Osteocyte (in vitro differentiated cells): ENCODE data around the gene MRPL24. TPM values are rescaled to one million over a fixed set of nuclear protein-coding genes. Genes with fewer than 3 reads are reported as not detected.

ENCODE experiments used
- DNase-seq: peaks from one replicate; pipeline ENCODE4 v3.0.0; 2021; ENCODE audit warnings: mixed read lengths; ENCODE audit not compliant: unreplicated experiment; ENCODE audit errors: extremely low spot score
- H3K27ac Mint-ChIP-seq: one replicate; pipeline ENCODE4 v1.8.0; 2021; ENCODE audit warnings: mild to moderate bottlenecking, mixed read lengths; ENCODE audit not compliant: unreplicated experiment
- H3K27me3 Mint-ChIP-seq: one replicate; pipeline ENCODE4 v1.8.0; 2021; ENCODE audit warnings: mixed read lengths; ENCODE audit not compliant: unreplicated experiment
- H3K36me3 Mint-ChIP-seq: one replicate; pipeline ENCODE4 v1.8.0; 2021; ENCODE audit warnings: mixed read lengths; ENCODE audit not compliant: unreplicated experiment
- H3K4me1 Mint-ChIP-seq: one replicate; pipeline ENCODE4 v1.8.0; 2021; ENCODE audit warnings: mixed read lengths; ENCODE audit not compliant: unreplicated experiment
- H3K4me3 Mint-ChIP-seq: one replicate; pipeline ENCODE4 v1.8.0; 2021; ENCODE audit warnings: mild to moderate bottlenecking, moderate library complexity, mixed read lengths; ENCODE audit not compliant: unreplicated experiment
- H3K9me3 Mint-ChIP-seq: one replicate; pipeline ENCODE4 v1.8.0; 2021; ENCODE audit warnings: mixed read lengths; ENCODE audit not compliant: unreplicated experiment
- long read RNA-seq: library from polyadenylated mRNA; unstranded; transcript quantifications from one replicate; pipeline ENCODE4 v2.0.0, GENCODE V29; 2021
- total RNA-seq: library from RNA; stranded (reverse); gene quantifications from 2 replicates; pipeline ENCODE4 v1.2.1, GENCODE V29; 2021
- TF ChIP-seq, protein P1 (sequence below): fragments of 200-600 bp; sonication (generic); IDR thresholded peaks from 2 replicates; pipeline ENCODE4 v1.5.0; 2021; ENCODE audit warnings: antibody characterized with exemption, mild to moderate bottlenecking, moderate library complexity

MRPL24 gene
- total RNA-seq: 52.6 and 55.8 TPM in 2 replicates
- long read RNA-seq, transcript MRPL24-201 (6 exons, 883 nt): major isoform, 7 of 18 reads
- long read RNA-seq, transcript MRPL24-202 (6 exons, 883 nt): major isoform, 7 of 18 reads
- long read RNA-seq, partial matches to known transcripts: 1 of 18 reads
- long read RNA-seq, other reads (novel, unspliced or antisense): 3 of 18 reads

DNA sequence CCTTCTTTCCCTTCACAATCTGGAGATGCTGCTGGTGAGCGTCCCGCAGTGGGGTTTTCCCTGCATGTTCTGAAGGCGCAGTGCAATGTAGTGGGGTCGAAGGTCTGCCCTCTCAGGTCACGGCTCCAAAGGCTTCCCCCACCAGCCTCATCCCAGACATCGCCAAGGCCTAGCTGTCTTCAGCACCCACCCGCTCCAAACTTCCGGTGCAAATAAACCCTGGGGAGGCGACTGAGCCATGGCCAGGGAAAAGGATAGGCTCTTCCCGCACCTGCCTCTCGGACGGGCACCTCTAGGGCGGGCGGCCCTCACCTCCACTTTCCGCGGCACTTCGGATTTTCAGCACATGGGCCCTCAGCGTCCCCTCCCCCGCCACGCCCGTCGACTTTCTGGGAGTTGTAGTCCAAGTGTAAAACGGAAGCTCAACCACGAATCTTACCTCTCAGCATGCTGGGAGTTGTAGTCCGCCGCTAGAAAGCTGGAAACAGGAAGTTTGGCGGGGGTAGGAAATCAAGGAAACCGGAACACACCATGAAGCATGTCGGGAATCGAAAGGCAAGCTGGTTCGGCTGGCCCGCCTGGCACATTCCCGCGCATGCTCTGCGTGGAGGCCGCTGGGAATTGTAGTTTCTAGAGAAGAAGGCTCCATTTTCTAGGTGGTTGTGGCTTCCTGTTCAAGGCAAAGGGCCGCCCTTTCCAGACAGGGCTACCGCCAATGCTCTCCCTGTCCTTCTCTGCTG, at the start of gene MRPL24:
Gene MRPL24 (minus strand): TSS at position 348 of the 740 bp plus-strand sequence. CDS start 2,384 bp downstream, outside the sequence.
- Mint-ChIP-seq H3K9me3 (no peaks in the 10 kb centered on the region), H3K27me3 (no peaks in the 10 kb centered on the region), H3K4me1 (peaks cover 29% of the 10 kb centered on the region), H3K4me3 (peak within 1 kb of the TSS; percentile 98), H3K36me3 (peaks cover 16% of the 10 kb centered on the region), H3K27ac (peak within 1 kb of the TSS; percentile 96)
- TF ChIP-seq, protein P1, sequence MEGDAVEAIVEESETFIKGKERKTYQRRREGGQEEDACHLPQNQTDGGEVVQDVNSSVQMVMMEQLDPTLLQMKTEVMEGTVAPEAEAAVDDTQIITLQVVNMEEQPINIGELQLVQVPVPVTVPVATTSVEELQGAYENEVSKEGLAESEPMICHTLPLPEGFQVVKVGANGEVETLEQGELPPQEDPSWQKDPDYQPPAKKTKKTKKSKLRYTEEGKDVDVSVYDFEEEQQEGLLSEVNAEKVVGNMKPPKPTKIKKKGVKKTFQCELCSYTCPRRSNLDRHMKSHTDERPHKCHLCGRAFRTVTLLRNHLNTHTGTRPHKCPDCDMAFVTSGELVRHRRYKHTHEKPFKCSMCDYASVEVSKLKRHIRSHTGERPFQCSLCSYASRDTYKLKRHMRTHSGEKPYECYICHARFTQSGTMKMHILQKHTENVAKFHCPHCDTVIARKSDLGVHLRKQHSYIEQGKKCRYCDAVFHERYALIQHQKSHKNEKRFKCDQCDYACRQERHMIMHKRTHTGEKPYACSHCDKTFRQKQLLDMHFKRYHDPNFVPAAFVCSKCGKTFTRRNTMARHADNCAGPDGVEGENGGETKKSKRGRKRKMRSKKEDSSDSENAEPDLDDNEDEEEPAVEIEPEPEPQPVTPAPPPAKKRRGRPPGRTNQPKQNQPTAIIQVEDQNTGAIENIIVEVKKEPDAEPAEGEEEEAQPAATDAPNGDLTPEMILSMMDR: no peak
- DNase-seq: peak; percentile 98

DNA sequence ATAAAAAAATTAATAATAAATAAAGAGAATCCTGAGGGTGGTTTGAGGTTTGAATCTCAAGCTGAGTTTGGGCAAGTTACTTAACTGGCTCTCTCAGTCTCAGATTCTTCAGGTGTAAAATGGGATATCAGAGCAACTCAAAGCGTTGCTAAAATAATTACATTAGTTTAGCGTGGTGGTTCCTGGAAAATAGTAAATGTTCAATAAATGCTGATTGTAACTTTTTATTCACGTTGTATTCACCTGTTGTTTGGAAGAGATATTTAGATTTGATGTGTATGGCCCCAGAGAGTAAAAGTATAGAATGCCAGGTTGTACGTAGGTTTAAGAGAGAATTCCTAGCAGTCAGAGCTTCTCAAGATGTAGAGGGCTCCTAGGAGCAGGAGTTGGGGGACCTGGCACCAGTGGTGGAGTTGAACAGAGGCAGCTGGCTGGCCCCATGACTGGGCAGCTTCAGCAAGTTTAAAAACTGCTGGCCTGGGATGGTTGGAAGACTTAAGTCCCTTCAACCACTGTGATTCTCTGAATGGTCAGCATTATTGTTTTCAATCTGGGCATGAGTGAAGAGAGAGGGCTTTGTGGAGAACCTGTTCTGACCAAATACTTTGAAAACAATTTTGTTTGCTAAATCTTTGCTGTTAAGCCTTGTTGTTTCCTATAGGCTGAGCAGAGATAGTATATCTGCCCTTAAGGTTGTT, 48.9 kb upstream of the MRPL24 start:
- peak overlapping the region; percentile 15 for H3K27ac Mint-ChIP-seq
- H3K36me3 Mint-ChIP-seq: peaks cover 40% of the 10 kb centered on the region
- no peaks in the 10 kb centered on the region for H3K9me3 Mint-ChIP-seq
- no peak for DNase-seq
- H3K27me3 Mint-ChIP-seq: no peaks in the 10 kb centered on the region
- no peak overlapping the region for H3K4me3 Mint-ChIP-seq
- TF ChIP-seq, protein P1: no peak
- no peaks in the 10 kb centered on the region for H3K4me1 Mint-ChIP-seq

DNA sequence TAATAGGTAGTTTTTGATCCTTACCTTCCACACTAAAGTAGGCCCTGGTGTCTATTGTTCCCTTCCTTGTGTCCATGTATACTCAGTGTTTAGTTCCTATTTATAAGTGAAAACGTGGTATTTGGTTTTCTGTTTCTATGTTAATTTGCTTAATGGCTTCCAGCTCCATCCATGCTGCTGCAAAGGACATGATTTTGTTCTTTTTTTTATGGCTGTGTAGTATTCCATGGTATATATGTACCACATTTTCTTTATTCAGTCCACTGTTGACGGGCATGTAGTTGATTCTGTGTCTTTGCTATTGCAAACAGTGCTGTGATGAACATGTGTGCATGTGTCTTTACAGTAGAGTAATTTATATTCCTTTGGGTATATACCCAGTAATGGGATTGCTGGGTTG, 47.2 kb upstream of the MRPL24 start:
- no peak overlapping the region for H3K4me3 Mint-ChIP-seq
- TF ChIP-seq, protein P1: no peak
- no peaks in the 10 kb centered on the region for H3K4me1 Mint-ChIP-seq
- peaks cover 32% of the 10 kb centered on the region for H3K36me3 Mint-ChIP-seq
- no peaks in the 10 kb centered on the region for H3K9me3 Mint-ChIP-seq
- H3K27ac Mint-ChIP-seq: no peak overlapping the region
- H3K27me3 Mint-ChIP-seq: no peaks in the 10 kb centered on the region
- DNase-seq: no peak

DNA sequence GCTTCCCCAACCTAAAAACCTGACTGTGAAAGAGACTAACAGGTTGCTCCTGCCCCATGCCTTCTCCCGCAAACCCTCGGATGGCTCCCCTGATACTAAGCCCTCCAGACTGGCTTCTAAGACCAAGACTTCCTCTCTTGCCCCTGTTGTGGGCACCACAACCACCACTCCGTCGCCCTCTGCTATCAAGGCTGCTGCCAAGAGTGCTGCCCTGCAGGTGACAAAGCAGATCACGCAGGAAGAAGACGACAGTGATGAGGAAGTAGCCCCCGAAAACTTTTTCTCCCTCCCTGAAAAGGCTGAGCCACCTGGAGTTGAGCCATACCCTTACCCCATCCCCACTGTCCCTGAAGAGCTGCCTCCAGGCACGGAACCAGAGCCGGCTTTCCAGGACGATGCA, 45.8 kb upstream of the MRPL24 start:
- TF ChIP-seq, protein P1: no peak
- Mint-ChIP-seq H3K27me3 (no peaks in the 10 kb centered on the region), H3K9me3 (no peaks in the 10 kb centered on the region), H3K4me3 (no peak overlapping the region), H3K4me1 (no peaks in the 10 kb centered on the region), H3K36me3 (peaks cover 26% of the 10 kb centered on the region), H3K27ac (no peak overlapping the region)
- no peak for DNase-seq

DNA sequence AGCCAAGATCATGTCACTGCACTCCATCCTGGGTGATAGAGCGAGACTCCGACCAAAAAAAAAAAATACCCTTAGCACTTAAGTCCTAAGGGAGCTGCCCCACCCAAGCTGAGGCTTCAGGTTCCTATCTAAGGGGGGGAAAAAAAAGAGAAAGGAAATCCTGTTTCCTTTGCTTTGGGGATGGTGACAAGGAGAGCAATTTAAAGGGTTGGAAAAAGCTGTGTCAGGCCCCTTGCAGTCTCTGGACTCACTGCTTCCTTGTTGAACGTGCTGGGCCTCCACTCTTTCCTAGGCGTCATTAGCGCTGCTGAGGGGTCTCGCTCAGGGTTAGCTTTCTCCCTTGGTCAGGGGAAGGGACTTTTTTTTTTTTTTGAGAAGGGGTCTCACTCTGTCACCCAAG, 44.6 kb upstream of the MRPL24 start:
- Mint-ChIP-seq H3K27me3 (no peaks in the 10 kb centered on the region), H3K9me3 (no peaks in the 10 kb centered on the region), H3K4me1 (peaks cover 3% of the 10 kb centered on the region), H3K36me3 (peaks cover 22% of the 10 kb centered on the region), H3K4me3 (no peak overlapping the region), H3K27ac (peak overlapping the region; percentile 38)
- no peak for DNase-seq
- TF ChIP-seq, protein P1: no peak
